Measurements from ENCODE around the gene GIT1. TPM values are rescaled to one million over a fixed set of nuclear protein-coding genes. Genes with fewer than 3 reads are reported as not detected.
"Not testable (repeated sequence)": the region's sequence is repeated elsewhere in the genome, so short reads cannot be mapped to it uniquely, and the experiment has no call there.

GIT1 gene
- total RNA-seq, 1 experiment from 2014 or later, result 120 TPM

- POLR2A ChIA-PET (ENCODE audit: low non-redundant PET), result no interaction called here
- no peak for TF ChIP-seq EZH2 (IDR thresholded peaks at IDR 0.05; ENCODE audit: borderline replicate concordance, low read depth, low read length, poor library complexity, severe bottlenecking)
- TF ChIP-seq, protein P1, sequence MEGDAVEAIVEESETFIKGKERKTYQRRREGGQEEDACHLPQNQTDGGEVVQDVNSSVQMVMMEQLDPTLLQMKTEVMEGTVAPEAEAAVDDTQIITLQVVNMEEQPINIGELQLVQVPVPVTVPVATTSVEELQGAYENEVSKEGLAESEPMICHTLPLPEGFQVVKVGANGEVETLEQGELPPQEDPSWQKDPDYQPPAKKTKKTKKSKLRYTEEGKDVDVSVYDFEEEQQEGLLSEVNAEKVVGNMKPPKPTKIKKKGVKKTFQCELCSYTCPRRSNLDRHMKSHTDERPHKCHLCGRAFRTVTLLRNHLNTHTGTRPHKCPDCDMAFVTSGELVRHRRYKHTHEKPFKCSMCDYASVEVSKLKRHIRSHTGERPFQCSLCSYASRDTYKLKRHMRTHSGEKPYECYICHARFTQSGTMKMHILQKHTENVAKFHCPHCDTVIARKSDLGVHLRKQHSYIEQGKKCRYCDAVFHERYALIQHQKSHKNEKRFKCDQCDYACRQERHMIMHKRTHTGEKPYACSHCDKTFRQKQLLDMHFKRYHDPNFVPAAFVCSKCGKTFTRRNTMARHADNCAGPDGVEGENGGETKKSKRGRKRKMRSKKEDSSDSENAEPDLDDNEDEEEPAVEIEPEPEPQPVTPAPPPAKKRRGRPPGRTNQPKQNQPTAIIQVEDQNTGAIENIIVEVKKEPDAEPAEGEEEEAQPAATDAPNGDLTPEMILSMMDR (conservative IDR thresholded peaks at IDR 0.05; ENCODE audit: low read depth, low read length), result no peak
- Histone ChIP-seq H3K36me3 (ENCODE audit: insufficient read depth, low read length, poor library complexity, severe bottlenecking) (no peaks in the 10 kb centered on the region), H3K27ac (ENCODE audit: low read depth, low read length, poor library complexity, severe bottlenecking) (no peak overlapping the region), H3K27me3 (replicated peaks; ENCODE audit: insufficient read depth, low read depth, low read length, poor library complexity) (no peaks in the 10 kb centered on the region), H3K4me1 (ENCODE audit: insufficient read depth, low read length, poor library complexity, severe bottlenecking) (no peaks in the 10 kb centered on the region), H3K4me3 (ENCODE audit: low read depth, low read length, poor library complexity, severe bottlenecking) (no peak overlapping the region), H3K9me3 (ENCODE audit: low read depth, low read length, poor library complexity, severe bottlenecking) (no peaks in the 10 kb centered on the region)
- CTCF ChIA-PET, result no interaction called here
- DNase-seq (ENCODE audit: low spot score), result no peak
- intact Hi-C loops (cut with micrococcal nuclease; ENCODE audit: unreplicated experiment), result loop anchor here (10.0 kb wide), 1 partner anchor 63 kb away; the partner anchor contains the start of gene CORO6
- no TSS peak for BruUV-seq (replicated peaks)
Observed at GRCh38 chr17:29561554-29562517, 27.6 kb downstream of the GIT1 start.

DNA sequence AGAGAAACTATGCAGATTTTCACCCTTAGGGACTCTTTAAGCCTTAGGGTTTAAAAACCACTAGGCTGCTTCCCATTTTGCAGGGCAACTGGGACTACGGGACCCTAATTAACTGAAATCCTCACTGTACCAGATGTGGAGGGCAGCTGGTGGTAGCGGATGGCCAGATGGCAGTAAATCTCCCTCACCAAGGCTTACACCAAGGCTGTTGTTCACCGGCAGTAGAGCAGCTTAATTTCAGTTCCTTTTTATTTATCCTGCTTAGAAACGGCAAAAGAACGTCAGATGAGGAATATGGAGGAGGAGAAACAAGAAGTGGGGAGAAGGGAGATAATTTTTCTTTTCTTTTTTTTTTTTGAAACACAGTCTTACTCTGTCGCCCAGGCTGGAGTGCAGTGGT, 29.1 kb downstream of the GIT1 start:
- ChIA-PET POLR2A (ENCODE audit: low non-redundant PET) (interaction anchor here (0.7 kb wide), 1 partner anchor 9 kb away, joined by 3 read pairs; no protein-coding TSS in a partner anchor), CTCF (no interaction called here)
- no peak overlapping the region for H3K4me3 ChIP-seq (ENCODE audit: low read depth, low read length, poor library complexity, severe bottlenecking)
- no TSS peak for BruUV-seq (replicated peaks)
- no peak overlapping the region for H3K27ac ChIP-seq (ENCODE audit: low read depth, low read length, poor library complexity, severe bottlenecking)
- H3K4me1 ChIP-seq (ENCODE audit: insufficient read depth, low read length, poor library complexity, severe bottlenecking), result no peaks in the 10 kb centered on the region
- intact Hi-C loops (cut with micrococcal nuclease; ENCODE audit: unreplicated experiment), result loop anchor here (10.0 kb wide), 1 partner anchor 64 kb away; the partner anchor contains the start of gene CORO6
- H3K9me3 ChIP-seq (ENCODE audit: low read depth, low read length, poor library complexity, severe bottlenecking), result no peaks in the 10 kb centered on the region
- H3K36me3 ChIP-seq (ENCODE audit: insufficient read depth, low read length, poor library complexity, severe bottlenecking), result no peaks in the 10 kb centered on the region
- TF ChIP-seq, protein P1 (conservative IDR thresholded peaks at IDR 0.05; ENCODE audit: low read depth, low read length), result no peak
- TF ChIP-seq EZH2 (IDR thresholded peaks at IDR 0.05; ENCODE audit: borderline replicate concordance, low read depth, low read length, poor library complexity, severe bottlenecking), result no peak
- no peak for DNase-seq (ENCODE audit: low spot score)
- H3K27me3 ChIP-seq (replicated peaks; ENCODE audit: insufficient read depth, low read depth, low read length, poor library complexity), result no peaks in the 10 kb centered on the region

DNA sequence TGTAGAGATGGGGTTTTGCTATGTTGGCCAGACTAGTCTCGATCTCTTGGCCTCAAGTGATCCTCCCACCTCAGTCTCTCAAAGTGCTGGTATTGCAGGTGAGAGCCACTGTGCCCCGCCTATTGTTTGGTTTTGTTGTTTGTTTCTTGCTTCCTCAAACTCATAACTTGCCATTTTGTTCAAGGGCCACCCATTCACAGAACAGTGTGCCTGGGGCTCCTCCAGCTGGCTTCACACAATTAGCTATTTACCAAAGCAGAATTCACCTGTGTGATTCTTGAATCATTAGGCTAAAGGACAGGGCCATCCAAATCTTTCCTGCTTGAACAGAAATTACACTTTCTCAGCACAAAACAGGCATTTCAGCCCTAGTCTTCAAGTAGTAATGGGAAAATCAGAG, 29.8 kb downstream of the GIT1 start:
- intact Hi-C loops (cut with micrococcal nuclease; ENCODE audit: unreplicated experiment), result loop anchor here (10.0 kb wide), 1 partner anchor 65 kb away; the partner anchor contains the start of gene CORO6
- POLR2A ChIA-PET (ENCODE audit: low non-redundant PET), result interaction anchor here (0.7 kb wide), 1 partner anchor 10 kb away, joined by 3 read pairs; no protein-coding TSS in a partner anchor
- no peak overlapping the region for H3K4me3 ChIP-seq (ENCODE audit: low read depth, low read length, poor library complexity, severe bottlenecking)
- H3K36me3 ChIP-seq (ENCODE audit: insufficient read depth, low read length, poor library complexity, severe bottlenecking), result no peaks in the 10 kb centered on the region
- no peaks in the 10 kb centered on the region for H3K27me3 ChIP-seq (replicated peaks; ENCODE audit: insufficient read depth, low read depth, low read length, poor library complexity)
- H3K9me3 ChIP-seq (ENCODE audit: low read depth, low read length, poor library complexity, severe bottlenecking), result no peaks in the 10 kb centered on the region
- no peaks in the 10 kb centered on the region for H3K4me1 ChIP-seq (ENCODE audit: insufficient read depth, low read length, poor library complexity, severe bottlenecking)
- BruUV-seq (replicated peaks), result no TSS peak
- CTCF ChIA-PET, result no interaction called here
- H3K27ac ChIP-seq (ENCODE audit: low read depth, low read length, poor library complexity, severe bottlenecking), result no peak overlapping the region
- TF ChIP-seq EZH2 (IDR thresholded peaks at IDR 0.05; ENCODE audit: borderline replicate concordance, low read depth, low read length, poor library complexity, severe bottlenecking), result no peak
- TF ChIP-seq, protein P1 (conservative IDR thresholded peaks at IDR 0.05; ENCODE audit: low read depth, low read length), result no peak
- DNase-seq (ENCODE audit: low spot score), result no peak

GRCh38 chr17:29558139-29558538, 31.3 kb downstream of the GIT1 start:
- H3K9me3 ChIP-seq (ENCODE audit: low read depth, low read length, poor library complexity, severe bottlenecking); intact Hi-C loops (cut with micrococcal nuclease; ENCODE audit: unreplicated experiment); CTCF ChIA-PET; H3K27me3 ChIP-seq (replicated peaks; ENCODE audit: insufficient read depth, low read depth, low read length, poor library complexity); H3K27ac ChIP-seq (ENCODE audit: low read depth, low read length, poor library complexity, severe bottlenecking); BruUV-seq (replicated peaks); H3K4me1 ChIP-seq (ENCODE audit: insufficient read depth, low read length, poor library complexity, severe bottlenecking); H3K4me3 ChIP-seq (ENCODE audit: low read depth, low read length, poor library complexity, severe bottlenecking); POLR2A ChIA-PET (ENCODE audit: low non-redundant PET); H3K36me3 ChIP-seq (ENCODE audit: insufficient read depth, low read length, poor library complexity, severe bottlenecking); DNase-seq (ENCODE audit: low spot score): not testable (repeated sequence)

Data from A673 (cell line).